GM03348 (cell line): ENCODE data around the gene TMPRSS11E.
"Not testable (repeated sequence)": the region's sequence is repeated elsewhere in the genome, so short reads cannot be mapped to it uniquely, and the experiment has no call there.

Experiments
- DNase-seq: peaks from one replicate; pipeline ENCODE4 v3.0.0; 2012; ENCODE audit warnings: low spot score

The TMPRSS11E gene

DNA sequence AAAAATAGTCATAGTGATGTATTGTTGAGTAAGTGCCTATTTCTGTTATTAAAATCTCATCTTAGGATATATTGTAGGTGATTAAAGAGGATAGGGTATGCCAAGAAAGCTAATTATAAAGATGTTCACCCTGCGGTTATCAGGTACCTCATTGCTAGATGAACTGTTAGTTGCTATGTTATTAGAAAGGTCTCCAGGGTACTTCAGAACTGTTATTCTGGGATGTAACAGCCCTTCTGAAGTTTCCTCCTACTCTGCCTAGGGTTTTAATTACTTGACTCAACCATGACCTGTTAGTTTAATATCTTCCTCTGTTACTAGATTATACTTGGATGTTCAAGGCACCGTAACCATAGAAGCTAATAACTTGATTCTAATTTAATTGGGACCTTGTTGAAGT is 15.4 kb downstream of the TMPRSS11E start:
- no peak for DNase-seq

DNA sequence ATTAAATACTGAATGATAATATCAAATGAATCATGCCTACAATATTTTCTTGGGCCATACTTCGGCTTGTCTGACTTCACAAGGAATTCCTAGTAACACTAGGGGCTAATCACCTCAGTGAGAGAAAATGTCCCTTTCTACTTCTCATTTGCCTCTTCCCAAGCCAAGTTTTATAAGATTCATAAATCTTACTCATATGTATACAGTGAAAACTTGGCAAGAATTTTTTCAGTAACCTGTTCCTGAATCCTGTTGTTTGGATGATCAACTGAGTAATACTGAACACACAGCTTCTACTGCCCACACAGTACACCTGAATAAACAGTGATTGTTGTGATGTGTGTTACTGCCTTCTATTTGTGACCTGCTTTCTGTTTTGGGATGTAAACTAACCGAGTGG is 16.5 kb downstream of the TMPRSS11E start:
- no peak for DNase-seq

DNA sequence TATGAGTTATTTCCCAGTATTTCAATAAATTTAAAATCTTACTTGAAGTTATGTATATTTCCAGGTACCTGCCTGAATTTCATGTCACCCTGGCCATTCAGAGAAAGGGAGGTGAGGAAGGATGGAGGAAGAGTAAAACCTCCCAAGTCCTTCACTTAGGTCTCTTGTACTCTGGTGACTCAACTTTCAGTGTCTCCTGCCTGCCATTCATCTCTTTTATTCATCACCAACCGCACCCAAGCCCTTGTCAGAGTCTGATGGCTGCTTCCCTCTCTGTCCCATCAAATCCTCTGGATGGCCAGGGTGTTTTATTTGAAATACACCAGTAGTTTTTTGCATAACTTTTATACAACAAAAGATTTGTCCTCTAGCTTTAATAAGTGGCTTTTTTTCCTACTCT is 17.8 kb downstream of the TMPRSS11E start:
- DNase-seq, result no peak

DNA sequence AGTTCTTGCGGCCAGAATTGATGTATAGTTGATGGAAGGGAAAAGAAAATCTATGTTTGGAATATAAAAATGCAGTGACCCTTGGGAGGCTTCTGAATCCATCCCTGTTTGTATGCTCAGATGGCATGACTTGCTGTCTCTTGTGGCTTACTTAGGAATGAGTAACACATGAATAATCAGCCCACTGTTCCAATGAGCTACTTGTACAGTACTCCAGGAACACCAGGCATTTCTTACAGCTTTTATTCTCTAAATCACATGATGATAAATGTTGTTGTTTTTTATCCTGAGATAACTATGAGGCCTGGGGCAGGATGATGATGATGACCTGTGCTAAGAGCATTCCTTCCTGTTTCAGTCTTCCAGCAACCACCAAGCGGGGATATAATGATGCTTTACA is 18.9 kb downstream of the TMPRSS11E start:
- peak; percentile 58 for DNase-seq

DNA sequence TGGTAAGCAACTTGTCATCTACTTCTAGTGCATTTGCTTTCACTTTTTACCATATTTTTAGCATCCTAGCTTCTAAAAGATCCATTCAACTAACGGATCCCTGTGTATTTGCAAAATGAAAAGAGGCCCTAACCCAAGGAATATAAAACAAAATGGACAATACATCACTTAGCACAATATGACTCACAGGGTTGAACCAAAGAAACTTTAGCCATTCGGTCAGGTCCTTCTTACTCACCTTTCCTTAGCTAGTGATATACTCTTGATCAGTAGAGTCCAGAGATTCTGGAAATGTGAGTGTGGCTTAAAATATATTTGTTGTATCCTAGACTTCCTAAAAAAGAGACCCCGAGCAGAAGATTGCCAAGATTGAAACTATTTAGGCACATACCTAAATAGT is 19.5 kb downstream of the TMPRSS11E start:
- no peak for DNase-seq

DNA sequence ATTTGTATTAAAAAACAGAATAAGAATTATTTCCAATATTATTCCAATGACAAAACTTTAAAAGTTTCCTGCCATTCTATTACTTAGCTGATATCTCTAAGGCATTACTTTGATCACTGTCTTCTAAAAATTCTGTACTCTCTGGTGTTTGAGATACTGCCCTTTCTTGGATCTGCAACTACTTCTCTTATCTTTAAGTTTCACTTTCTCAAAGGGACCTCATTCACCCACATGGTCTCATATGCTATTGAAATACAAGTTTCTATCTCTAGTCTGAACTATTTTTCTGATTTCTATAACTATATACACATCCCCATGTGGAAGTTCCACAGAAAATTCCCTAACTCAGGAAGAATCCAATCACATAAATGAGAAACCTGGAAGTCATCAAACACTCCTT is 22.2 kb downstream of the TMPRSS11E start:
- no peak for DNase-seq

DNA sequence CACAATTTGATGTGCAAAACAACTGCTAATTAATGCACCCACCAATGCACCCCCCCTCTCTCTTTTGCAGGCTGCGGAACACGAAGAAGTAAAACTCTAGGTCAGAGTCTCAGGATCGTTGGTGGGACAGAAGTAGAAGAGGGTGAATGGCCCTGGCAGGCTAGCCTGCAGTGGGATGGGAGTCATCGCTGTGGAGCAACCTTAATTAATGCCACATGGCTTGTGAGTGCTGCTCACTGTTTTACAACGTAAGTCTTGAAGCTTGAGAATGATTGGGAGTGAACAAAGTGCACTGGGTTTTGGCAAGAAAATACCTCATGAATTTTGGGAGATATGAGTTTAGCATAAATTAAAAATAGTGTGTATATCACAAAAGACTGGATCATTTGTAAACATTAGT is 28.9 kb downstream of the TMPRSS11E start:
- DNase-seq, result peak; percentile 47

DNA sequence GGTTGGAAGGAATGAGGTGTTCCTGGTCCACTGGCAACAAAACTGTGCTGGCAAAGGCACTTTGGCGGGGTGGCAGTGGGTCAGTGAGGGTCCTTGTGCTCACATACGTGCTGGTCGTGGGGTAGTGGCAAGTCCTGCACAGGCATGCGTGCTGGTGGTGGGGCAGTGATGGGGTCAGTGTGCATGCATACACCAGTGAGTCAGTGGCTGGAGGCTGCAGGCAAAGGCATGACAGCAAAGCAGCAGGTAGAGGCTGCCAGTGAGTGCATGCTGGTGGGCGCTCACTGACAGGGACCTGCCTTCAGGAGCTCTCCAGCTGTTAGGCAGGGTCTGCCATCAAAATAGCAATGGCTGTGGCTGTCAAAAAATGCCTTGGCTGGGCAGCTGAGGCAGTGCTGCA is 42.1 kb downstream of the TMPRSS11E start:
- no peak for DNase-seq

DNA sequence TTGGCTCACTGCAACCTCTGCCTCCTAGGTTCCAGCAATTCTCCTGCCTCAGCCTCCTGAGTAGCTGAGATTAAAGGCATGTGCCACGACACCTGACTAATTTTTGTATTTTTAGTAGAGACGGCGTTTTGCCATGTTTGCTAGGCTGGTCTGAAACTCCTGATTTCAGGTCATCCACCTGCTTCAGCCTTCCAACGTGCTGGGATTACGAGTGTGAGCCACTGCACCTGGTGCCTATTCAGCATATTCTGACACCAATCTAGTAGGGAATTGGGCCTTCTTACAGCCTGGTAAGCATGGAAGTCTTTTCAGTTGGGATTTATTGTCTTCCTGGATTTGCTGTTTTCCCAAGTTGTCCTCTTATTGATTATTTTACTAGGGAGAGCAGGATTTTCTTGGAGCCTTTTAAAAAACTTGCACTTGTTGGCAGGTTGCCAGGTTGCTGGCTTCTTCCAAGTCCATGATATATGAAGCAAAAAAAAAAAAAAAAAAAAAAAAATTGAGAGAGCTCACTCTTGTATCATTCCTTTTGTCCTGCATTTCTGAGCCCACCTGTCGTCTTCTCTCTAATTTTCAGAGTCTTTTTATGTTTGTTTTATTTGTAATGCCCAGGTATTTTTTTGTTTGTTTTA is 43.7 kb downstream of the TMPRSS11E start:
- DNase-seq, result no peak

DNA sequence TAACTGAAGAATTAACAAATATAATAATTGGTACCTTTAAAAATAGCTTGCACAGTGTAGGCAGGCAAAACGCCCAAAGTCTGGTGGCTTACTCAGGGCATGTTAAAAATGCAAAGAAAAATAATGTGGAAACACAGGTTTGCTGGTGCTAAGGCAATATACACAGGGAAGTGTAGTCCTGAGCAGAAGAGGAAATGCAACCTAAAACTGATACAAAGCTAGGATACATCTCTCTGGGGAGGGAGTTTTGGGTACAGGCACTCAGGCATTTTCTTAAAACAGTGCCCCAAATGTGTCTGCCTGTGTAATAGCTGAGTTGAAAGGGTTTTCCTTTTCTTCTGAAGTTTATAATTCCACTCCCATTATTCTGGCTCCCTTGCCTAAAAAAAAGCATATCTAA is 47.4 kb downstream of the TMPRSS11E start:
- DNase-seq, result no peak

DNA sequence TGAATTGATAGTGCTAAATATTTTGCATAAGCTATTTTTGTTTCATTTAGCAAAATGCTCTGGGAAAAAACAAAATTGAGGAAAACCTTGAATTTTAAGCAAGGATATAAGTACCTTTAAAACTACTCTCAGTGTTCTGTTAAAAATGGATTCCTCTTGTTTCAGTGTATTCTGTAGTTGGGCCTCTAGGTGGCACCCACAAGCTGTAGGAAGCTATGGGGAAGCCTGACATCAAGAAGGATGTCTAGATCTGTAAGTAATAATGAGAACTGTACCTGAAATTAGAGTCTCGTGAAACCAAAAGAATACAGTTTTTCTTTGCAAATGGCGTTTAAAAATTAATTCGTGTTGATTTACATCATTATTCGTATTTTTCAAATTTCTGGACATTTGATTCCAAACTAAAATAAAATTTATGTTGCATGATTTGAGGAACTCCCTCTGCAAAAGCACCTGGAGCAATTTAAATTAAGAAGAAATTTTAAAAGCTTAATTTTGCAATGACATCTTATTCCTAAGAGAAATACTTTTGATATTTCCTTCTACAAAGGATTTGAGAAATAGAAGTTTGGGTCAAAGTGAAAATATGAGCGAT is 51.2 kb downstream of the TMPRSS11E start:
- DNase-seq, result peak; percentile 52

DNA sequence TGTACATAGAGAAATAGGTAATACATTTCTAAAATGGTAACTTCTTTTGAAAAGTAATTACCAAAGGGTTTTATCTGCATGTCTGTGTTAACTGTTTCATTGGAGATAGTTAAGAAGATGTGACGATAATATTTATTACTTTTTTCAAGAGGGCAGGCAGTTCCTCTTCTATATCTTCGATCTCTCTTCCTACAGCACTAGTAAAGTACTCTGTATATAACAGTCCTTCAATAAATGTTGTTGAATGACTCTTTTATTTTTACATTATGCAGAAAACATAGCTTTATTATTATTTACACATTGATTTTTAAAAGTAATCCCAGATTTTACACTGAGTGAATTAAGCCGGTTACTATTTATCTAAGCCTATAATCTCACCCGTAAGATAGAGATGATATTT is 51.8 kb downstream of the TMPRSS11E start:
- no peak for DNase-seq

DNA sequence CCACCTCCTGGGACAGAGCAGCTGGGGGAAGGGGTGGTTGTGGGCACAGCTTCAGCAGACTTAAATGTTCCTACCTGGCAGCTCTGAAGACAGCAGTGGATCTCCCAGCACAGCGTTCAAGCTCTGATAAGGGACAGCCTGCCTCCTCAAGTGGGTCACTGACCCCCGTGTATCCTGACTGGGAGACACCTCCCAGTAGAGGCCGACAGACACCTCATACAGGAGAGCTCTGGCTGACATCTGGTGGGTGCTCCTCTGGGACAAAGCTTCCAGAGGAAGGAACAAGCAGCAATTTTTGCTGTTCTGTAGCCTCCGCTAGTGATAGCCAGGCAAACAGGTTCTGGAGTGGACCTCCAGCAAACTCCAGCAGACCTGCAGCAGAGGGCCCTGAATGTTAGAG is 56.2 kb downstream of the TMPRSS11E start:
- DNase-seq, result not testable (repeated sequence)

DNA sequence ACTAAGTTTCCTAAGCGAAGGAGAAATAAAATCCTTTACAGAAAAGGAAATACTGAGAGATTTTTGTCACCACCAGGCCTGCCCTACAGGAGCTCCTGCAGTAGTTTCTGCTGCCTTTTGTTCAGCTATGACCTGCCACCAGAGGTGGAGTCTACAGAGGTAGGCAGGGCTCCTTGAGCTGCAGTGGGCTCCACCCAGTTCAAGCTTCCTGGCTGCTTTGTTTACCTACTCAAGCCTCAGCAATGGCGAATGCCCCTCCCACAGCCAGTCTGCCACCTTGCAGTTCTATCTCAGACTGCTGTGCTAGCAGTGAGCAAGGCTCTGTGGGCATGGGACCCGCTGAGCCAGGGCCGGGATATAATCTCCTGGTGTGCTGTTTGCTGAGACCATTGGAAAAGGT is 57.6 kb downstream of the TMPRSS11E start:
- DNase-seq, result not testable (repeated sequence)

DNA sequence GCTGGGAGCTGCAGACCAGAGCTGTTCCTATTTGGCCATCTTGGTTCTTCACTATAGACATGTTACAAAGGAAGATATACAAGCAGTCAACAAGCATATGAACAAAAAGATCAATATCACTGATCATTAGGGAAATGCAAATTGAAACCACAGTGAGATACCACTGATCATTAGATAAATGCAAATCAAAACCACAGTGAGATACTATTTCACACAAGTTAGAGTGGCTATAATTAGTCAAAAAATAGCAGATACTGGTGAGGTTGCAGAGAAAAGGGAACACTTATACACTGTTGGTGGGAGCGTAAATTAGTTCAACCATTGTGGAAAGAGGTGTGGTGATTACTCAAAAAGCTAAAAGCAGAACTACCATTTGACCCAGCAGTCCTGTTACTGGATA is 58.2 kb downstream of the TMPRSS11E start:
- not testable (repeated sequence) for DNase-seq

DNA sequence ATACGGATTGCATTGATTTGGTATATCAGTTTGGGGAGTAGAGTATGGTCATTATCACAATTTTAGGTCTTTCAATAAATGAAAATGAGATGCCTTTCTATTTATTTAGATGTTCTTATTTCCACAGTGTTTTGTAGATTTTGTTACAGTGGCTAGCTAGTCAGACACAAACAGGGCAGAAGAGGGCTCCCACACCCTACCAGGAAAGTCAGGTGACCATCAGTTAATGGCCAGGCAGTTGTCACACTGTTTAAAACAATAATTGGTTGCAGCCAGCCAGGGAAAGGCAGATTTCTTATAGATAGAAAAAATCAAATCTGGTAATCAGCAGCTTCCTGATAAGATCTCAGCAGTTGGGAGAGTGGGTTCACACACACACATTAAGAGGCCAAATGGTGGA is 71.6 kb downstream of the TMPRSS11E start:
- no peak for DNase-seq

DNA sequence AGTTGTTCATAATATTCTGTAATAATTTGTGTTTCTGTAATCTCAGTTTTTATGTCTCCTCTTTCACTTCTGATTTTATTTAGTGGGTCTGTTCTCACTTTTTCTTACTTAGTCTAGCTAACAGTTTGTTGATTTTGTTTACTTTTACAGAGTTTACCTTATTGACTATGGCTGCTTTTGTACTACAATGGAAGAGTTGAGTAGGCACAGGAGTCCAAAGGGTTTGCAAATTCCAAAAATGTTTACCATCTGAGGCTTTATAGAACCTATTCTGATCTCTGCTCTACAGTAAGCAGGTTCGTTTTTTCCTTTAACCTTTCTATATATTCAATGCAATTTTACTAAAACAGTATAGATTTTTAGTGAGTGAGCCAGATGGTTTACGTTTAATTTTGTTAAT is 73.7 kb downstream of the TMPRSS11E start:
- no peak for DNase-seq

DNA sequence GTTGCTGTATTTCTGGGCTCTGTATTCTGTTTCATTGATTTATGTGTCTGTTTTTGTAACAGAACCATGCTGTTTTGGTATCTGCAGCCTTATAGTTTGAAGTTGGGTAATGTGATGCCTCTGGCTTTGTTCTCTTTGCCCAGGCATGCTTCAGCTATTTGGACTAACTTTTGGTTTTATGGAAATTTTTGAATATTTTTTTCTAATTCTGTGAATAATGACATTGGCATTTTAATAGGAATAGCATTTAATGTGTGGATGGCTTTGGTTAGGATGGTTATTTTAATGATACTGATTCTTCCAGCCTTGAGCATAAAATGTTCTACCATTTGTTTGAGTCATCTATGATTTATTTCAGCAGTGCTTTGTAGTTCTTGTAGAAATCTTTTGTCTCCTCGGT is 75.0 kb downstream of the TMPRSS11E start:
- DNase-seq, result not testable (repeated sequence)

DNA sequence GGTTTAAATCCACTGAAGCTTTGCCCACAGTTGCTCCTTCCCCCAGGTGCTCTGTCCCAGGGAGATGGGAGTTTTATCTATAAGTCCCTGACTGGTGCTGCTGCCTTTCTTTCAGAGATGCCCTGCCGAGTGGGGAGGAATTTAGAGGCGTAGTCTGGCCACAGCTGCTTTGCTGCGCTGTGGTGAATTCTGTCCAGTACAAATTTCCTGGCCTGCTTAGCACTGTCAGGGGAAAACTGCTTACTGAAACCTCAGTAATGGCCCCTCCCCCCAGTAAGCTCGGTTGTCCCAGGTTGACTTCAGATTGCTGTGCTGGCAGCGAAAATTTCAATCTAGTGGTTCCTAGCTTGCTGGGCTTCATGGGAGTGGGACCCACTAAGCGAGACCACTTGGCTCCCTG is 88.7 kb downstream of the TMPRSS11E start:
- no peak for DNase-seq

DNA sequence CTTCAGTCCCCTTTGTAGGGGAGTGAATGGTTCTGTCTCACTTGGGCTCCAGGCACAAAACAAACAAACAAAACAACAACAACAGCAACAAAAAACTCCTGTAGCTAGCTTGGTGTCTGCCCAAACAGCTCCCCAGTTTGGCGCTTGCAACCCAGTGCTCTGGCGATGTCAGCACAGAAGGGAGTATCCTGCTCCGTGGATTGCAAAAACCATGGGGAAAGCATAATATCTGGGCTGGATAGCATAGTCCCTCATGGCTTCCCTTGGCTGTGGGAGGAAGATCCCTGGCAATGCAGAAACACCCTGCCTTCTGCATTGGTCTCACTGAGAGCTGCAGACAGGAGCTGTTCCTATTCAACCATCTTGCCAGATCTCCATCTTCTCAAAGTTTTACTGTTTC is 89.1 kb downstream of the TMPRSS11E start:
- DNase-seq, result no peak

DNA sequence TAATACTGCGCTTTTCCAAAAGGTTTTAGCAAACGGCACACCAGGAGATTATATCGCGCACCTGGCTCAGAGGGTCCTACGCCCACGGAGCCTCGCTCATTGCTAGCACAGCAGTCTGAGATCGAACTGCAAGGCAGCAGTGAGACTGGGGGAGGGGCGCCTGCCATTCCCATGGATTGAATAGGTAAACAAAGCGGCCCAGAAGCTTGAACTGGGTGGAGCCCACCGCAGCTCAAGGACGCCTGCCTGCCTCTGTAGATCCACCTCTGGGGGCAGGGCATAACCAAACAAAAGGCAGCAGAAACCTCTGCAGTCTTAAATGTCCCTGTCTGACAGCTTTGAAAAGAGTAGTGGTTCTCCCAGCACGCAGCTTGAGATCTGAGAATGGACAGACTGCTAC is 95.5 kb downstream of the TMPRSS11E start:
- DNase-seq, result not testable (repeated sequence)
